ENCODE data around the gene ADAMTS2.

ADAMTS2 gene

GRCh38 chr5:179134511-179134910 lies 210.8 kb downstream of the ADAMTS2 start:
- DNase-seq: no peak

- DNase-seq: no peak
Observed at GRCh38 chr5:179132586-179133355, 212.5 kb downstream of the ADAMTS2 start.

DNA sequence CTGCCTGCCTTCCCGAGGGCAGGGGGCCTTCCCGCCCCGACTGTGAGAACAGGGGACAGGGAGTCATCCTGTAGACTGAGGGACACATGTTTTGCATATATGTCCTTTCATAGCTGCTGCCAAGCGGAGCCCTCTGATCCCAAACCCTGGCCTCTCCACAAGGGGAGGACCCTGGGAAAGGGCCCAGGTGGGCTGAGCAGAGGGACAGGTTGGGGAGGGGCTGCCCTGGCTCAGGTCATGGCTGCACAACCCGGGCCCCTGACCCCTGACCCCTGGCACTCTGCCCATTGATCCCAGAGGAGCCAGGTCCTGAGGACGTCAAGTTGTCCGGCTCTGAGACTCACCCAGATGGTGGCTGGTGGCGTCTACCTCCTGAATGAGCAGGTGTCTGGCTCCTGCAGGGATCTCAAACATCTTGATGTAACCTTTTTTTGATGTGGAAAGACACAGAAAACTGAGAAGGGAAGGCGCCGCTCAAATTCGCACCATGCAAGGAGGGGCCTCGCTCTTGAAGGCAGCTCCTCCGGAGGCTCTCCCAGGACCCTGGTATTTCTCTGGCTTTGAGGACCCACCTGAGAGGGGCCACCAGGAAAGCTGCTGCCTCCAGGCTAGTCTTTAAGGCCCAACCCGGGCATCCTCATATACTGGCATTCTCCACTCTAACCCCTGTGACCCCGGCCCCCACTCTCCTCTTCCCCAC lies 213.2 kb downstream of the ADAMTS2 start:
- DNase-seq: no peak

GRCh38 chr5:179131321-179131835 lies 213.9 kb downstream of the ADAMTS2 start:
- no peak for DNase-seq

- DNase-seq: no peak
Observed at GRCh38 chr5:179130101-179130681, 215.1 kb downstream of the ADAMTS2 start.

DNA sequence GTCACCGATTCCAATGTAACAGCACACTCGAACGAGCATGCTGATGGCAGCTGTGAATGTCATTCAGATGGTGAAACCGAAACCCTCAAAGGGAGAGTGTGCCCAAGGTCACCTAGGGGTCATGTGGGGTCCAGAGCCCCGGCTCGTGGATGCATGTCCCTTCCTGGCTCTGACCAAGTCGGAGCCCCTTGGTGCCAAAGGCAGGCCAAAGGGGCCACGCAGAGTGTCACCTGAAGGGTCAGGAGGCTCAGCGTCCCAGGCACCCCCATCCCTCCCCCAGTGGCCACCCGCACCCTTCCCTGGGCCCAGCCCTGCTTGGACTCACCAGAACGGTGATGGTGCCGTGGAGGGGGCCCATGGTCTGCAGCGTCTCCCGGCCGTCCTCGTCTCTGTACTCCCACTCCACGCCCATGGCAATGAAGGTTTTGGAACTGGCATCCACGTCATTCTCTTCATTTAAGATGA lies 215.6 kb downstream of the ADAMTS2 start:
- DNase-seq: no peak

DNA sequence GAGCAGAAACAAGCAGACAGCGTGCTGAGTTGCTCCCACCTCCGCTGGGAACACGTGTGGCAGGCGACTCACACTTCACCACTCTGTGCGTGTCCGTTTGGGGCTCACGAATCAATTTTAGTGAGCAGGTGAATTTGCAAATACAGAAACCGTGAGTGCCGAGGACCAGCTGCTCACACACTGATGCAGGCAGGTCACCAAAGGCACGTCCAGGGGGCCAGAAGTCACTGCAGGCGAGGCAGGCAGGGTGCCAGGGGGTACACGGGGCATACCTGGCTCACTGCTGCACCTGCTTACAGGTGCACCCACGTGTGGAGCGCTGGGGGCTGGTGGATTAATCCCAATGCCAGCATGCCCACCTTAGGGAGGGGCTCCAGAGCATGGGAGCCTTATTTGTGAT lies 216.3 kb downstream of the ADAMTS2 start:
- no peak for DNase-seq

GRCh38 chr5:179128041-179128365 lies 217.3 kb downstream of the ADAMTS2 start:
- DNase-seq: no peak

DNA sequence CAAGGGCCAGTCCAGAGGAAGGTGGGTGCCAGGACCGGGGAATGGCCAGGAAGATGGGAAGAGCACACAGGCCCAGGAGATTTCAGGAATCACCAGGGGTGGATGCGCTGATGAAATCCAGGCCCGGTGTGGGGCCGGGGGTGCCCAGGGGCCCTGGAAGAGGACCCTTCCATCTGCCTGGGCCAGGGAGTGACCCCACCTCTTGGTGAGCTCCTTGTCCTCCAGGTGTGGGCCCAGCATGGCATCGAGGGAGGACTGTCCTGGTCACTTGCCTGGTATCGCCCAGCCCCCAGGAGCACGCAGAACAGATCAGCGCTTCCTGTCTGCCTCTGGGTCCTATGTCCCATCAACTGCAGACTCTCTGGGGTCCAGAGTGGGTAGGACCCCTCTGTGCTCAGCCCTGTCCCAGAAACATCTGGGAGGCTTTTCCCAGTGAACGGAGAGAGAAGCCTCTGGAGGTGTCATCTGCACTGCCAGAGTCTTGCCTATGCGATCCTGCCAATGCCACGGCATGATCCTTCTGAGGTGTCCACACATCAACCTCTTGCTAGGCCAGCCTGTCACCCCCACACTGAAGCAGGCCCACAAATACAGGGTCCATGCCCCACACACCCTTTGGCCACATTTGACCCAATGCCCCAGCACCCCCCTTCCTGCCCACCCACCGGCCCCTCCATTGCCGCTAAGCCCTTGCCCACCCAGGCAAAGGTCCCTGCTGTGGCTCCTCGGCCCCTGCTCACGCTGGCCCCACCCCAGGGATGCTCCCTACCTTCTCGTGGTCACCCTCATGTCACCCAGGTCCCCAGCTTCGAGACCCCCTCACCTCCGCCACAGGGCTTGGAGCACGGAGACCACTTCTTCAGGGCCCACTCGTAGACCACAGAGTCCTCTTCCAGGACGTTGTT lies 217.9 kb downstream of the ADAMTS2 start:
- DNase-seq: no peak

DNA sequence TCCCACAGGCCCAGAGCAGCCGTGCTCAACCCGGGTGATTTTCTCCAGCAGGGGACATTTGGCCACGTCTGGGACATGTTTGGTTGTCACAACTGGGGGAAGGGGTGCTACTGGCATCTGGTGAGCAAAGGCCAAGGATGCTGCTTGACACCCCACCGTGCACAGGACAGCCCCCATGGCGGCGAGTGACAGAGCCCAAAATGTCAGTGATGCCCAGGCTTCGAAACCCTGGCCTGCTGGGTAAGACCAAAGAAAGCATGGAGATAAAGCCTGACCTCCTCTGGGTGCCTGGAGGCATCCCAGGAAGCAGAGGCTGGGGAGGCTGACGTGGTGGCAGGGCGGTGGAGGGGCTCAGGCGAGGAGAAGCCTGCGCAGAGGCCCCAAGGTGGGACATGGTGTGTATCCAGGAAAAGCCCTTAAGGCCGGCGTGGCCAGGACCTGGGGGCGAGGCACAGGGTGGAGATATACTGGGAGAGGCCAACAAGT lies 218.7 kb downstream of the ADAMTS2 start:
- no peak for DNase-seq

GRCh38 chr5:179125789-179126505 lies 219.3 kb downstream of the ADAMTS2 start:
- DNase-seq: no peak

DNA sequence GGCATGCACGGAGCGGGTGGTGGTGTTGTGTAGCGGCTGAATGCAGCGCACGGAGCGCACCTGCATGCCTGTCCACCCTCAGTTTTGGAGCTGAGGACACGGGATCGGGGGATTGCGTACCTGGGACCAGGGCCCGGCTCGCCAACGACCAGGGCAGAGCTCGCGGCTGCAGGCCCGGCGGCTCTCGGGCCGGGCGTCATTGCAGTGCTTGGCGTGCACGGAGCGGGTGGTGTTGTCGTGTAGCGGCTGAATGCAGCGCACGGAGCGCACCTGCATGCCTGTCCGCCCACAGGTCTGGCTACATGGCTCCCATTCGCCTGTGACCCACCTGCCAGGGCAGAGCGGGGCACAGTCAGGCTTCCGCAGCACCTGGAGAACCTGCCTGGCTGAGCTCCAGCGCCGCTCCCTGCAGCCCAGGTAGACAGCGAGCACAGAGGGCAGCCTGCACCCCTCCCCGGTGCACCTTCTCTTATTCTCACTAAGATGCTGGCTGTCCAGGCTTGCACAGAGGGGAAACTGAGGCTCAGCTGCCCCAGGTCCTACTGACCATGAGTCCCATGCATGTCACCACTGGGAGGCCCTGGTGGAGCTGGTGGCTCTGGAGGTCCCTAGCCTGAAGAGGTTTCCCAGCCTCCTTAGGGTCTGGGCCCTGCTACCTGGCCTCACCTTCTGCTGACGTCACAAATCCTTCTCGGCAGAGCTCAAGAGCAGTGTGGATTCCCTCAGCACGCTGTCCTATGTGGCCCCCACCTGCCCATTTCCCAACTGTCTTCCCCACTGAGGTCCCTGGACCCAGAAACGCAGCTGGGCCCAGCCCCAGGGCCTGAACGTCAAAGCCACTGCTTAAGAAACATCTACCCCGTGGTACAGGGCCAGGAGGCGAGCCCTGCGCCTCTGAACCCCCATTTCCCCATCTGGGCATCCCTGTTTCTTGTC lies 220.1 kb downstream of the ADAMTS2 start:
- DNase-seq: no peak

DNA sequence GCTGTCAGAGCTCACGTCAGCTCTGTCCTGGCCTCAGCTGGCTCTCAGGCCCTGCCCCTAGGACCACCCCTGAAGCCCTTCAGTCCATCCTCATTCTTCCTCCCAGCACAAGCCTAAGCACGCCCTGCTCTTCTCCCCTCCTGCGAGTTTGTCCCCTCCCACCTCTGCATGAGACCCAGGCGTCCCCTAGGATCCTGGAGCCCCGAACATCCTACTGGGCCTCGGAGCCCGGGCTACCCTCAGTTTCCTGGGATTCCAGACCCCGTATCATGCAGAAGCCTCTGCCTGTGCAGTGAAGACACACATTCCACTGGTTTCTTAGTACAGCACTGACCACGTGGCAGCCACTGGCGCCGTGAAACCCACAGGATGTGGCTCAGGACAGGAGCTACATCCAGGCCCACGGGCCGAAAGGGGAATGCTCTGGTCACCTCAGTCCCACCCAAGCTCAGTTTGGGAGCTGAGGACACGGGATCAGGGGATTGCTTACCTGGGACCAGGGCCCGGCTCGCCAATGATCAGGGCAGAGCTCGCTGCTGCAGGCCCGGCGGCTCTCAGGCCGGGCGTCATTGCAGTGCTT lies 220.9 kb downstream of the ADAMTS2 start:
- no peak for DNase-seq

DNA sequence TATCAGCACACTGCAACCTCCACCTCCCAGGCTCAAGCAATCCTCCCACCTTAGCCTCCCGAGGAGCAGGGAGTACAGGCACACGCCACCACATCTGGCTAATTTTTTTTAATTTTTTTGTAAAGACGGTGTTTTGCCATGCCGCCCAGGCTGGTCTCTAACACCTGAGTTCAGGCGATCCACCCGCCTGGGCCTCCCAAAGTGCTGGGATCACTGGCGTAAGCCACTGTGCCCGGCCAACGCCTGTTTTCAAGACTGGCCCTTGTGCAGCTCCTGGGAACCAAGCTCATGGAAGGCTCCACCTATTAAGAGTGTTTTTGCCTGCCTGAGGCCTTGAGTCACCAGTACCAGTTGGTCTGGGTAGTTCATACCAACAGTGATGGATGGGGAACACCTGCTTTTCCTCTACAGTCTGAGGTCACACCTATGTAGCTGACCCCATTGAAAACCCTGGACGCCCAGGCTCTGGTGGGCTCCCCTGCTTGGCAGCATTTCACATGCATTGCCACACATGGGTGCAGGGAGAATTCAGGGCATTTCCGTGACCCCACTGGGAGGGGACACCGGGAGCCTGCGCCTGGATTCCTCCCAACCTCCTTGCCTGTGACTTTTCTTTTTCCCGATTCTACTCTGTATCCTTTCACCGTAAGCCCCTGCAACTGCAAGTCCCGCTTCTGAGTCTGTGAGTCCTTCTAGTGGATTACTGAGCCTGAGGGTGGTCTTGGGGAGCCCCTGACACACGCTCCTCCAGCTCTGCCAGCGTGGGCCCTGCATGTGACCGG lies 221.6 kb downstream of the ADAMTS2 start:
- DNase-seq: no peak

GRCh38 chr5:179123109-179123426 lies 222.2 kb downstream of the ADAMTS2 start:
- no peak for DNase-seq

DNA sequence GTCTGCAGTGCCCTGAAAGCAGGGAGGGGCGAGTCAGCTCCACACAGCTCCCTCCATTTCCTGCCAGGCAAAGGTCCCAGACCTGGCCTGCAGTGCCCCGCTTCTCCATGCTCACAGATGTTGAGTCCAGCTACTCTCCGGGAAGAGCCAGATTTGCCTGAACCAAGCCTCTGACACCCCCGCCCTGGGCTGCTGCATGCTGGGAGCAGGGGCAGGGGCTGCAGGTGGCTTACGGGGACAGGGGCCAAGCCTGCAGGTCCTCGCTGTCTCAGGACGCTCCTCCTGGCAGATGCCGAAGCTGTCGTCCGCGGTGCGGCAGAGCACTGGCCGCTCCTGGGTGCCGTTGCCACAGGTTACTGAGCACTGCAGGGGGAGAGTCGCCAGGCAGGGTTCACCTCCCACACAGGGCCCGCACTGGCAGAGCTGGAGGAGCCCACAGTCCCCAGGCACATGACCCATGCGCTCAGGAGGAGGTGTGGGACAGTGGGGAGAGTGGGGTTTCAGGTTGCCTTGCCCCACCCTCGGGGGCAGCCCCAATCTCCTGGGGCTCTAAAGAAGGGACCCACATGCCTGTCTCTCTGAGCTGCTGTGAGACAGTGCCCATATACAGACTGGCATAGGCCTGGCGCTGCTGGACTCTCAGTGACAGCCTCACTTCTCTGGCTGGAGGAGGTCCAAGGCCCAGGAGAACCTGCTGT lies 222.7 kb downstream of the ADAMTS2 start:
- DNase-seq: no peak

- no peak for DNase-seq
Observed at GRCh38 chr5:179121667-179122111, 223.6 kb downstream of the ADAMTS2 start.

- no peak for DNase-seq
Observed at GRCh38 chr5:179120951-179121666, 224.2 kb downstream of the ADAMTS2 start.

Measured in NCI-H1930 (cell line).